Measurements from ENCODE around the gene LILRA6.
"Not testable (repeated sequence)": the region's sequence is repeated elsewhere in the genome, so short reads cannot be mapped to it uniquely, and the experiment has no call there.

The LILRA6 gene

GRCh38 chr19:54262066-54262465, 19.5 kb upstream of the LILRA6 start:
- no peak for DNase-seq

DNA sequence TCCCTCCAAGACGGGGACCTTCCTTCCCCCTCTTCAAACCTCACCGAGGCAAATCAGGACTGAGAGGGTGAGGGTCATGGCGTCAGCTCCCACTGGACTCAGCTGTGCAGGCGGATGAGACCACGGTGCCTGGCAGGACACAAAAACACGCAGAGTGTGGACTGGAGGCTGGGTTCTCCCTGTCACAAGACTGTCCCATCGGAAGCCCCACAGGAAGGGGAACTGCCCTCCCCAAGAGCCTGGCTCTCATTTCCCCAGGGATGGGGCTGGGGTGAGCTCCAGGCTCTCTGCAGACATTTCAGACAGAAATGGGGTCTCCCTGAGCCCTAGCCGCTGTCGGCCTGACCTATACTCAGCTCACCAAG, 14.5 kb upstream of the LILRA6 start, which contains the start of gene LILRB5:
Gene LILRB5, minus strand, starts transcription at position 158 of the 365 bp plus-strand sequence. Its CDS starts 80 bp downstream, at position 78.
- DNase-seq, result no peak

DNA sequence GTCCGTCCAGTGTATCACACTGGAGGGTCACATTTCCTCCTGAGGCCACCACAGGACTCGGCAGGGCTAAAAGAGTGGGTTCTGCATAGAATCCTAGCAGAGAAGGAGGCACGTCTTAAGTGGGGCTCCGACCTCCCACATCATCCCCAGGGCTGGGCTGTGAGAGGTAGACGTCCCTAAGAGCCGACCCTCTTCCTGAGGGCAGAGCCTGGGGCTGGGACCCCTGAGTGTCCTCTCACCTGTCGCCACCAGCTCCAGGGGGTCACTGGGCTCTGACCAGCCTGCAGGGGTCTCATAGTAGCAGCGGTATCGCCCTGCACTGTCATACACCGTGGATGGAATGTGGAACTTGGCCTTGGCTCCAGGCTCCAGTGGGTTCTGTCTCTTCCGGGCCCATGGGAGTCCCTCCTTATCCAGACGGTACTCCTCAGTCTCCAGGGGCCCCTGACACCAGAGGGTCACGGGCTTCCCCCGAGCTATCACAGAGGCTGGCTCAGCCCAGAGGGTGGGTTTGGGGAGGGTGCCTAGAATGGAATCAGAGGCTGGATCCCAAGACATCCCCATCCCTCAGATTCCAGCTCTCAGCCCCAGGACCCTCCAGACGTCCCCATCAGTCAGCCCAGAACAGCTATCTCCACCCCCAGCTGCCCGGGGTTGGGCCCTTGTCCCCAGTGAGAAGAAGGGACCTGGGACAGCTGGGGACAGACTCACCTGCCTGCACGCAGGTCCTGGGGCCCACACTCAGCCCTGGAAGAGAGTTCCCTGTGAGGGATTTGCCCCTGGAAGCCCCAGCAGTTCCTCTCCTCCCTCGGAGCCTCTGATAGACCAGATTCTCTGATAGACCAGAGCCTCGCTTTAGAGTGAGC, 13.9 kb upstream of the LILRA6 start:
- no peak for DNase-seq

DNA sequence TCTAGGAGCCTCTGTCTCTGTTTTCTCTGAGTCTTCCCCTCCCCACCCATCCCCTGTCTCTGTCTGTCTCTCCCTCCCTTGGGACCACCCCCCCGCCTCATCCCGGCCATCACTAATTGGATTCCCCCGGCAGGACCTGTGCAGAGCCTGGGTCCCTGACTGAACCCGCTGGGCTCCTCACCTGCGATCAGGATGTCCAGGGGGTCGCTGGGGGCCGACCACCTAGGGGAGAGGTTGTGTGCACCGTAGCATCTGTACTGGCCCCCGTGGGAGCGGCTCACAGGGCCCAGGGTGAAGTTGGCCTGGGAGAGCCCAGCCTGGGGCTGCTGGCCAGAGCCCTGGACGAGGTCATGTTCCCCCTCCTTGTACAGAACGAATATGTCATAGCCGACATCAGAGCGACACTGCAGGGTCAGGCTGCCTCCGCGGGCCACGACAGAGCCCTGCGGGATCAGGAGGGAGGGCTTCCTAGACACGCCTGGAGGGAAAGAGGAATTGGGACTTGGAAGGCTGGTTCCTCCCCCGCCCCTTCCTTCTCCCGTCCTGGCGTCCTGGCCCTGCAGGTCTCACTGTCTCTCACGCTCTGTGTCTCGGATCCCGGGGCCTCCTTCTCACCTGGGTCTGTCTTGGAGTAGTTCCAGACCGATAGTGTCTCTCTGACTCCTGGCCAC, 12.7 kb upstream of the LILRA6 start:
- DNase-seq, result no peak

DNA sequence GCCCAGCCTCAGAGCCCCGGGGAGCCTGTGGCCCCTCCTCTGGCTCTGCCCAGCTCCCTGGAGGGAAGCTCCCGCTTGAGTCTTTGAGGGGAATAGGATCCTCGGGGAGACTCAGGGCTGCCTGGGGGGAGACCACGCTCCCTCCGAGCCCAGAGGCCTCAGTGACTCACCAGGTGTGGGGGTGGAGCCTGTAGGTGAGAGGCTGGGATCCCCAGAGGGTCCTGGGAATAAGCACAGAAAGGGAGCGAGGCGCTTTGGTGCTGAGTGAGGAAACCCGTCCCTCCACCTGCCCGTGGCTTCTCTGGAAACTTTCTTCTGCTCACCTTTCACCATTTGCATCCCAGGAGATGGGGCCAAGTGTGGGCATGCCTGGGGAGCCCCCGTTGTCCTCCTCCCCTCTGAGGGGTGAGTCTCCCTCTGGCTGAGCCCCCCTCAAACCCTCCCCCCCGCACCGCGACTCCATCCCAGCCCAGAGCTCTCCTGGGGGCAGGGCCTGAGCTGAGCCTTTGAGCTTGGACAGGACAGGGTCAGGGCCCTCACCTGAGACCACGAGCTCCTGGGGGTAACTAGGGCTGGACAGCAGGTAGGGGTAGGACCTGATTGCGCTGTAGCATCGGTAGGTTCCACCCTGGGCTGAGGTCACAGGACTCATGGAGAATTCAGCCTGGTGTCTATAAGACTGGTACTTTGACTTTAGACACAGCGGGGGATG, 11.8 kb upstream of the LILRA6 start:
- DNase-seq, result no peak

DNA sequence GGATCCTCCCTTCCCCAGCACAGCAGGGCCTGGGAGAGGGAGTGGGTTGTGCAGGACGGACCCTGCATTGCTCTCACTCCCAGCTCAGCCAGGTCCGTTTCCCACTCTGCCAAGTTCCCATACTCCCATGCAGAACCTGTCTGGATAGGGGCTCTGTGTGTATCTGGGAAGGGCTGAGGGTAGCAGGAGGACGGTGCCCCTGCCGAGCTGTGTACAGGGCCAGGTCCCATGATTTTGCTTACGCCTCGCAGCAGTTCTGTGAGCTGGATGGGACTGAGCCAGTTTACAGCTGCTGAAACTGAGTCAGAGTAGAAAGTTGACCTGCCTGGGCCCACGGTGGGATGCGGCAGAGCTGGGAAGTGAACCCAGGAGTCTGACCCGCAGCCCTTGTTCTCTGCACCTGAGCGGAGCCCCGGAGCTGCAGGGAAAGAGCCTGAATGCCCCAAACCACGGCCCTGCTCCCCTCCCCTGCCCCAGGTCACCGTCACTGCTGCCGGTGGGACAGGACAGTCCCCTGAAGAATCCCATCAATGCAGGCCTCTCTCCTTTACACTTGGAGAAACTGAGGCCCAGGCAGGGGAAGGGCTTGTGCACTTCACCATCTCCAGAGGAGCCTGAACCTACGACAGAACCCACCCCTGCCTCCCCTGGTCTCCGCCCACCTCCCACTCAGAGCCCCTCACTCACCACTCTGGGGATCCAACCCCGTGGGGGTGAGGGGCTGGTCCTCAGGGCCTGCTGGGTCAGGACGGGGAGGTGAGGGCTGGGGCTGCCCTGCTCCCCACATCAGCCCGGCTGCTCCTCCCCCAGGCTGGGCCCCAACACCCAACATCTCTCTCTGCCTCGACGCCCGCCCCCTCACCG, 11.0 kb upstream of the LILRA6 start:
- DNase-seq, result no peak

GRCh38 chr19:54252845-54253244, 10.3 kb upstream of the LILRA6 start:
- DNase-seq, result no peak

- no peak for DNase-seq
Measured at GRCh38 chr19:54252243-54252642, 9.7 kb upstream of the LILRA6 start.

DNA sequence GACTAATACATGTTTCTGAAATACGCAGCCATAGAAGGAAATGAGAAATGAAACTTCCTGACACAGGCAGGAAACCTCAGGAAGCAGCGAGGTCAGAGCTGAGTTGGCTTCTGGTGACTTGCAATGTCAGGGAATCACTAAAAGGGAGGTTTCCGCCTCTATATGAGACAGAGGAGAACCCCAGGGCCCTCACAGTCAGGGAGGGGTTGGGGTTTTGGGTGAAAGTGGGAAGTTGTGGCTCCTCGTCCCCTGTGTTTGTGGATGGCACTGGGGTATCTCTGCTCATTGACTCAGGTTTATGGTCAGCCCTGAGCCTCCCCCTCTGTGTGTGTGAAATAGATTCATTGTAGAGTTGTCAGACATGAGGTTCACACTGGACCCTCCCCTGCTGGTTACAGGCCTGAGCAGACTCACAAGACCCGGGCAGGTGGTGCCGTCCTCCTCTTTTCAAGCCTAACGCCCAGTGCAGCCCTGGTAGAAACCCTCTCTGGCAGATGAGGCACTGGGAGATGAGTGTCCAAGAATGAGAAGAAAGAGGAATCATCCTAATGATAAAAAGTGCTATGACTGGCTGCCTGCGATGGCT, 5.5 kb upstream of the LILRA6 start:
- DNase-seq, result no peak

DNA sequence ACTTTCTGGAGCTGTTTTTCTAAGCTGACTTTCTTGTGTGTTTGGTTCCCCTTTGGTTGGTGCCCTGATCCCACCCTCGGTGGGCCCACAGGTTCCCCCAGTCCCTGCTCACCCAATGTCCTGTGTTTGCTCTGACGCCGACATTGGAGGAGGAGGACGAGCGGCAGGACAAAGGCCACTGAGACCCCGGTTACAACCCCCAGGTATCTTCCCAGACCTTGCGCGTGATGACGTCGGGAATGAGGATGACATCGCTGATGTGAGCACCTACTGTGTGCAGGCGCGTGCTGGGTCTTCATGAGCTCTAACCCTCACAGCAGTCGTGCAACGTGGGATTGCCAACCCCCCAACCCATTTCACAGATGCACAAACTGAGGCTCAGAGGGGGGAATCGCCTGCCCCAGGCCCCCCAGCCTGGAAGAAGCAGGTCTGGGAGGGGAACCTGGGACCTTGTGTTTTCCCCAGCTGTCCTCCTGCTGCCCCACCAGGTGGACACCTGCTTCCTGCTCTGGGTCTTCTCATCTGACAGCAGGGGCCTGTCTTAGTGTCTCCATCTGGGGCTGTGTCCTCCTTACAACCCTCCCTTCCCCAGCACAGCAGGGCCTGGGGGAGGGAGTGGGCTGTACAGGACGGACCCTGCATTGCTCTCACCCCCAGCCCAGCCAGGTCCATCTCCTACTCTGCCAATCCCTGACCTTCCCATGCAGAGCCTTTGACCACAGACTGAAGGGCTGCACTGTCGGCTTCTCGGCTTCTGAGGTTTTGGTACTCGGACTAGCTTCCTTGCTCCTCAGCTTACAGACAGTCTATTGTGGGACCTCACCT, 4.7 kb upstream of the LILRA6 start:
- DNase-seq, result no peak

- DNase-seq, result no peak
Measured at GRCh38 chr19:54245936-54246335, 3.3 kb upstream of the LILRA6 start.

- DNase-seq, result not testable (repeated sequence)
Measured at GRCh38 chr19:54243809-54244208, 1.2 kb upstream of the LILRA6 start.

DNA sequence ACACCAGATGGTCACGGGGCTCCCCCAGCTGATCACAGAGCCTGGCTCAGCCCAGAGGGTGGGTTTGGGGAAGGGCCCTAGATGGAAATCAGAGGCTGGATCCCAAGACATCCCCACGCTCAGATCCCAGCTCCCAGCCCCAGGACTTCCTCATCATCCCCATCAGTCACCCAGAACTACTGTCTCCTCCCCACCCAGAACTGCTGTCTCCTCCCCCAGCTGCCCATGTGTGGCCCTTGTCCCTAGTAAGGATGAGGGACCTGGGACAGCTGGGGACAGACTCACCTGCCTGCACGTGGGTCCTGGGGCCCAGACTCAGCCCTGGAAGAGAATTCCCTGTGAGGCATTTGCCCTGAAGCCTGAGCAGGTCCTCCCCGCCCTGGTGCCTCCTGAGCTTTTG, 356 bp downstream of the LILRA6 start:
- DNase-seq, result not testable (repeated sequence)

GRCh38 chr19:54240372-54241336, 1.9 kb downstream of the LILRA6 start:
- DNase-seq, result not testable (repeated sequence)

- not testable (repeated sequence) for DNase-seq
Measured at GRCh38 chr19:54239491-54240371, 2.9 kb downstream of the LILRA6 start.

GRCh38 chr19:54233941-54234340, 8.6 kb downstream of the LILRA6 start:
- no peak for DNase-seq

DNA sequence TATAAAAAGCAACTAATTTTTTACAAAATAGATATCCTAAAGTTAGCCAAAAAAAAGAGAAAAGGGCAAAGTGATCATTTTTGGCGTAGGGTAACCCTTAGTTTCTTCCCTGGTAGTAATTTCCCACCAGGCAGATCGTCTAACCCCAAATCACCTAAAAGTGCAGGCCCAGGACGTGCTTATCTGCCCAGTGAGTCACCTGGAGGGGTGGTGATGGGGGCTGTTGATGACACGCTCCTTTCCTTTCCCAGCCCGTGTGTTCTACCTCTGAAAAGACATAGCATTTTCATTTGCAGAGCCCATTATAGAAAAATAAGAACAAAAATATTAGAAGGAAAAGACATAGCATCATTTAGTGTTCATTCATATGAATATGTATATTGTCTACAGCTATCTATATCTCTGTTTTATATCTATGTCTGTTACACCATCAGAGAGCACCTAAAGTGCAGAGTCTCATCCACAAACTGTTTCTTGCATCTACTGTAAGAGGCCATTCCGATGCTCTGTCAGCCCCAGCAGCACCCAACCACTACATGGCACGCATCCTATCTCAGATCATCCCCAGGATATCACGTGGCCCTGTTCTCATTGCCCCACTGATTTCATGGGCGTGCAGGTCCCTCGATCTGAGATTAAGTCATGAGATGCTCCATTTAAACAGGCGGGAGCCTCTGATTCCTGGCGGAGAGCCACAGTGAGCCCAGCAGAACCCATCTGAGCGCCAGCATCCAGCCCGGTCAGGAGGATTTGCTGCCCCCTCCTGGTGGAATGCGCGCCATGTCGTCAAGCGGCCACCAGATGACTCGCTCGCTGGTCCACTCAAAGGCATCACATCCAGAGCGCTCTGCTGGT, 11.3 kb downstream of the LILRA6 start:
- peak; percentile 40 to 74 for DNase-seq

DNA sequence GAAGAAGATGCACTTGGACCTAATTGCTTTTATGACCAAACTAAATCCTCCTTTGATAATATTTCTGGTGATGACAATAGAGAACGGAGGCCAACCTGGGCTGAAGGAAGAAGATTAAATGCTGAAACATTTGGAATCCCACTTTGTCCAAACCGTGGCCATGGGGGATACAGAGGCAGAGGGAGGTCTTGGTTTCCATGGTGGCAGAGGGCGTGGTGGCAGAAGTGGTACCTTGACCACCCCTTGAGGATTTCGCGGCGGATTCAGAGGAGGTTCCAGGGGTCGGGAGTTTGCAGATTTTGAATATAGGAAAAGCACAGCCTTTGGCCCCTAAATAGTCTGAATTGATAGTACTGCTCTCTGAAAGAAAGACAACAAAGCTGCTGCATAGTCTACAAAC, 12.6 kb downstream of the LILRA6 start:
- DNase-seq, result no peak

Measured in NCI-H1930 (cell line).